ENCODE data around the gene UBE2U.

The UBE2U gene

DNA sequence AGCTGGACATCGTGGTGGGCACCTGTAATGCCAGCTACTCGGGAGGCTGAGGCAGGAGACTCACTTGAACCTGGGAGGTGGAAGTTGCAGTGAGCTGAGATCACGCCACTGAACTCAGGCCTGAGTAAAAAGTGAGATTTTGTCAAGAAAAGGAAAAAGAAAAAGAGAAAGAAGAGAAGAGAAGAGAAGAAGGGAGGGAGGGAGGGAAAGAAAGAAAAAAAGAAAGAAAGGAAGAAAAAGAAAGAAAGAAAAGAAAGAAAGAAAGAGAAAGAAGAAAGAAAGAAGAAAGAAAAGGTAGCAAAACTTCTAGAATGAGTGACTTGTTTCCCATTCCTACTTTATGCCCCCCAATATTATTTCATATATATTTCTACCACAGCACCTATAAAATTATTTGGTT, 98.8 kb downstream of the UBE2U start:
- Histone ChIP-seq H3K27me3 (ENCODE audit: control insufficient read depth in 2 of 2, insufficient read depth in 2 of 2, low read length in 2 of 2) (no peaks in the 10 kb centered on the region), H3K9ac (ENCODE audit: low read depth in 1 of 2, low read length in 2 of 2) (no peak overlapping the region), H3K27ac (ENCODE audit: low read depth in 2 of 2, low read length in 2 of 2) (no peak overlapping the region), H3K36me3 (ENCODE audit: control insufficient read depth in 2 of 2, insufficient read depth in 2 of 2, low read length in 2 of 2) (no peaks in the 10 kb centered on the region), H3K4me3 (ENCODE audit: low read length in 2 of 2) (no peak overlapping the region), H3K9me3 (ENCODE audit: control insufficient read depth in 2 of 2, low read length in 2 of 2) (no peaks in the 10 kb centered on the region), H3K4me1 (ENCODE audit: control insufficient read depth in 2 of 2, insufficient read depth in 2 of 2, low read length in 2 of 2) (no peaks in the 10 kb centered on the region)

DNA sequence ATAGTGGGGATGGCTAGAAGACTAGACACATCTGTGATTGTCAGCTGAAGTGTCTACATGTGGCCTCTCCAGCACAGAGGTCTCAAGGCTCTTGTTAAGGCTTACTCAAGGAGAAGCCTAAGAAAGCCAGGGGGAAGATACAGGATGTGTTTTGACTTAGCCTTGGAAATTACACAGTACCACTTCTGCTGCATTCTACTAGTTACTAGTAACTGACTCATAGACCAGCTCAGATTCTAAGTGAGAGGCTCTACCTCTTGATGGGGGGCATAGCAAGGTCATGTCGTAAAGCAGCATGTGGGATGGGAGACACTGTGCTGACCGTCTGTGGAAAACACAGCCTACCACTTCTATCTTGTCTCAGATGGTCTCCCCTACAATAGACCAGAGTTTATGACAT, 99.5 kb downstream of the UBE2U start:
- Histone ChIP-seq H3K4me3 (ENCODE audit: low read length in 2 of 2) (no peak overlapping the region), H3K27ac (ENCODE audit: low read depth in 2 of 2, low read length in 2 of 2) (no peak overlapping the region), H3K4me1 (ENCODE audit: control insufficient read depth in 2 of 2, insufficient read depth in 2 of 2, low read length in 2 of 2) (no peaks in the 10 kb centered on the region), H3K9me3 (ENCODE audit: control insufficient read depth in 2 of 2, low read length in 2 of 2) (no peaks in the 10 kb centered on the region), H3K36me3 (ENCODE audit: control insufficient read depth in 2 of 2, insufficient read depth in 2 of 2, low read length in 2 of 2) (no peaks in the 10 kb centered on the region), H3K9ac (ENCODE audit: low read depth in 1 of 2, low read length in 2 of 2) (no peak overlapping the region), H3K27me3 (ENCODE audit: control insufficient read depth in 2 of 2, insufficient read depth in 2 of 2, low read length in 2 of 2) (no peaks in the 10 kb centered on the region)

- no peak overlapping the region for H3K27ac ChIP-seq (ENCODE audit: low read depth in 2 of 2, low read length in 2 of 2)
- H3K9ac ChIP-seq (ENCODE audit: low read depth in 1 of 2, low read length in 2 of 2) = no peak overlapping the region
- H3K9me3 ChIP-seq (ENCODE audit: control insufficient read depth in 2 of 2, low read length in 2 of 2) = no peaks in the 10 kb centered on the region
- no peaks in the 10 kb centered on the region for H3K4me1 ChIP-seq (ENCODE audit: control insufficient read depth in 2 of 2, insufficient read depth in 2 of 2, low read length in 2 of 2)
- H3K4me3 ChIP-seq (ENCODE audit: low read length in 2 of 2) = no peak overlapping the region
- H3K36me3 ChIP-seq (ENCODE audit: control insufficient read depth in 2 of 2, insufficient read depth in 2 of 2, low read length in 2 of 2) = no peaks in the 10 kb centered on the region
- H3K27me3 ChIP-seq (ENCODE audit: control insufficient read depth in 2 of 2, insufficient read depth in 2 of 2, low read length in 2 of 2) = no peaks in the 10 kb centered on the region
Measured at GRCh38 chr1:64304823-64305222, 101.4 kb downstream of the UBE2U start.

DNA sequence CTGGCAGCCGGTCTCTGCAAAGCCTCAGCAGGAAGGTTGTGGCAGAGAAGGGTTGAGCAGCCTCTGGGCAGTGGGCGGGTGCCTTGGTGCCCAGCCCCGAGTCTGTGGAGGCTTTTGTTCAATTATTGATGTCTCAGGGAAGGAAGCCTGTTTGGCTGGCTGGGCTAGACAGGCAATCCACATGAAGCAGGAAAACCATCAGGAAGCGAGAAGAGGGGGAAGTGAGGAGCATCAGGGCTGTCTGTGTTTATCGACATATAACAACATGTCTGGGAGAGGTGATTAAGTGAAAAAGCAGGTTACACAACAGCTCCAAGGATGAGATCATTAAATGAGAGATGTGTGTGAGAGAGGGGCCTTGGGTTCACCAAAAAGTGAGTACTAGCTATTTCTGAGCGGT, 105.4 kb downstream of the UBE2U start:
- no peaks in the 10 kb centered on the region for H3K27me3 ChIP-seq (ENCODE audit: control insufficient read depth in 2 of 2, insufficient read depth in 2 of 2, low read length in 2 of 2)
- H3K4me1 ChIP-seq (ENCODE audit: control insufficient read depth in 2 of 2, insufficient read depth in 2 of 2, low read length in 2 of 2) = no peaks in the 10 kb centered on the region
- H3K9ac ChIP-seq (ENCODE audit: low read depth in 1 of 2, low read length in 2 of 2) = no peak overlapping the region
- no peaks in the 10 kb centered on the region for H3K9me3 ChIP-seq (ENCODE audit: control insufficient read depth in 2 of 2, low read length in 2 of 2)
- H3K4me3 ChIP-seq (ENCODE audit: low read length in 2 of 2) = no peak overlapping the region
- no peak overlapping the region for H3K27ac ChIP-seq (ENCODE audit: low read depth in 2 of 2, low read length in 2 of 2)
- no peaks in the 10 kb centered on the region for H3K36me3 ChIP-seq (ENCODE audit: control insufficient read depth in 2 of 2, insufficient read depth in 2 of 2, low read length in 2 of 2)

- Histone ChIP-seq H3K27ac (ENCODE audit: low read depth in 2 of 2, low read length in 2 of 2) (no peak overlapping the region), H3K4me3 (ENCODE audit: low read length in 2 of 2) (no peak overlapping the region), H3K4me1 (ENCODE audit: control insufficient read depth in 2 of 2, insufficient read depth in 2 of 2, low read length in 2 of 2) (no peaks in the 10 kb centered on the region), H3K27me3 (ENCODE audit: control insufficient read depth in 2 of 2, insufficient read depth in 2 of 2, low read length in 2 of 2) (no peaks in the 10 kb centered on the region), H3K36me3 (ENCODE audit: control insufficient read depth in 2 of 2, insufficient read depth in 2 of 2, low read length in 2 of 2) (no peaks in the 10 kb centered on the region), H3K9ac (ENCODE audit: low read depth in 1 of 2, low read length in 2 of 2) (no peak overlapping the region), H3K9me3 (ENCODE audit: control insufficient read depth in 2 of 2, low read length in 2 of 2) (no peaks in the 10 kb centered on the region)
Measured at GRCh38 chr1:64309431-64309831, 106.0 kb downstream of the UBE2U start.

GRCh38 chr1:64310760-64311159, 107.3 kb downstream of the UBE2U start:
- no peak overlapping the region for H3K4me3 ChIP-seq (ENCODE audit: low read length in 2 of 2)
- H3K9me3 ChIP-seq (ENCODE audit: control insufficient read depth in 2 of 2, low read length in 2 of 2) = no peaks in the 10 kb centered on the region
- peaks cover 0 to 2% of the 10 kb centered on the region in 2 donors for H3K4me1 ChIP-seq (ENCODE audit: control insufficient read depth in 2 of 2, insufficient read depth in 2 of 2, low read length in 2 of 2)
- no peaks in the 10 kb centered on the region for H3K36me3 ChIP-seq (ENCODE audit: control insufficient read depth in 2 of 2, insufficient read depth in 2 of 2, low read length in 2 of 2)
- no peak overlapping the region for H3K27ac ChIP-seq (ENCODE audit: low read depth in 2 of 2, low read length in 2 of 2)
- no peak overlapping the region for H3K9ac ChIP-seq (ENCODE audit: low read depth in 1 of 2, low read length in 2 of 2)
- no peaks in the 10 kb centered on the region for H3K27me3 ChIP-seq (ENCODE audit: control insufficient read depth in 2 of 2, insufficient read depth in 2 of 2, low read length in 2 of 2)

DNA sequence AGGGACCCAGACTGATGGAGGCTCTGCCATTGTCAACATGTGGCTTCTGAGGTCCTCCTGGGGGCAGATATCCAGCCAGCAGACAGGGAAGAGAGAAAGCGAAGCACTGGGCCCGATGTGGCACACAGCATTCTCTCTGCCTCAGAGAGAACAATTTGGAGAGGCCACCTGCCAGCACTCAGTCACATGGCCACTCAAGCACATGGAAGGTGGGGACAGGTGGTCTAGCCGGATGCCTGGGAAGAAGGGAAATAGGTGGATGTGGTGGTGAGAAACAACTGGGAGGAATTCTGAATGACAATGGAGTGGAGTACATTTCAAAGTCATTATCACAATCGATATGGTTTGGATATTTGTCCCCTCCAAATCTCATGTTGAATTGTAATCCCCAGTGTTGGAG, 109.0 kb downstream of the UBE2U start:
- no peaks in the 10 kb centered on the region for H3K27me3 ChIP-seq (ENCODE audit: control insufficient read depth in 2 of 2, insufficient read depth in 2 of 2, low read length in 2 of 2)
- no peak overlapping the region for H3K27ac ChIP-seq (ENCODE audit: low read depth in 2 of 2, low read length in 2 of 2)
- no peak overlapping the region for H3K4me3 ChIP-seq (ENCODE audit: low read length in 2 of 2)
- no peaks in the 10 kb centered on the region for H3K9me3 ChIP-seq (ENCODE audit: control insufficient read depth in 2 of 2, low read length in 2 of 2)
- H3K4me1 ChIP-seq (ENCODE audit: control insufficient read depth in 2 of 2, insufficient read depth in 2 of 2, low read length in 2 of 2) = peaks cover 0 to 2% of the 10 kb centered on the region in 2 donors
- no peak overlapping the region for H3K9ac ChIP-seq (ENCODE audit: low read depth in 1 of 2, low read length in 2 of 2)
- no peaks in the 10 kb centered on the region for H3K36me3 ChIP-seq (ENCODE audit: control insufficient read depth in 2 of 2, insufficient read depth in 2 of 2, low read length in 2 of 2)

DNA sequence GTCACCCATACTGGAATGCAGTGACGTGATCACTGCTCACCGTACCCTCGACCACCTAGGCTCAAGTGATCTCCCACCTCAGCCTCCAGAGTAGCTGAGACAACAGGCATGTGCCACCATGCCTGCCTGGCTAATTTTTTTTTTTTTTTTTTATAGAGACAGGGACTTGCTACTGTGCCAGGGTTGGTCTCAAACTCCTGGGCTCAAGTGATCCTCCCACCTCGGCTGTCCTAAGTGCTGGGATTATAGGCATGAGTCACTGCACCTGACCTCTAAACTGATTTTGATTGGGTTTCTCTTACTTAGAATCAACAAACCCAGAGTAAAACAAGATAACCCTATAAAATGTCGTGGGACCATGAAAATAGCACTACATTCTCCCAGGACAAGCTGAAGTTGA, 112.0 kb downstream of the UBE2U start:
- H3K27me3 ChIP-seq (ENCODE audit: control insufficient read depth in 2 of 2, insufficient read depth in 2 of 2, low read length in 2 of 2) = no peaks in the 10 kb centered on the region
- no peak overlapping the region for H3K27ac ChIP-seq (ENCODE audit: low read depth in 2 of 2, low read length in 2 of 2)
- H3K4me1 ChIP-seq (ENCODE audit: control insufficient read depth in 2 of 2, insufficient read depth in 2 of 2, low read length in 2 of 2) = peaks cover 0 to 2% of the 10 kb centered on the region in 2 donors
- H3K36me3 ChIP-seq (ENCODE audit: control insufficient read depth in 2 of 2, insufficient read depth in 2 of 2, low read length in 2 of 2) = no peaks in the 10 kb centered on the region
- no peak overlapping the region for H3K9ac ChIP-seq (ENCODE audit: low read depth in 1 of 2, low read length in 2 of 2)
- H3K4me3 ChIP-seq (ENCODE audit: low read length in 2 of 2) = no peak overlapping the region
- no peaks in the 10 kb centered on the region for H3K9me3 ChIP-seq (ENCODE audit: control insufficient read depth in 2 of 2, low read length in 2 of 2)

All from mucosa of rectum (tissue), 2 donors.